GM18526 (cell line): ENCODE results near the gene SLC4A5.

Experiments
- POLR2A ChIP-seq: IDR thresholded peaks from 3 replicates; pipeline ENCODE4 v1.6.1; 2011; ENCODE audit not compliant: insufficient read length; ENCODE audit errors: extremely low read depth

The SLC4A5 gene

DNA sequence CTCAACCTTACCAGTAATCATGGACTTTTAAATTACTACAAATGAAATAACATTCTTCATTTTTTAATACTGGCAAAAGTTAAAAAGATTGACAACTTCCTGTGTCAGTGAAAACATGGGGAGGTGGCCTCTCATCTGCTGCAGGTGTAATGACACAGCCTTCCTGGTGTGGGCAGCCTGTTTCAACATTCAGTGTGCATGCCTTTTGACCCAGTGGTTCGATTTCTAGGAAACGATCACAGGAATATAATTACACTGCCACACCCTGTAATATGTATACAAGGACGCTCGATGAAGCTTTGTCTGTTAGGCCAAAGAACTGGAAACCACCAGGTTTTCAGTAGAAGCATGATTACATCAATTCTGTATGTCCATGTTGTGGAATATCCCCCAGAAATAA, 76.1 kb downstream of the SLC4A5 start:
- no peak for TF ChIP-seq POLR2A

DNA sequence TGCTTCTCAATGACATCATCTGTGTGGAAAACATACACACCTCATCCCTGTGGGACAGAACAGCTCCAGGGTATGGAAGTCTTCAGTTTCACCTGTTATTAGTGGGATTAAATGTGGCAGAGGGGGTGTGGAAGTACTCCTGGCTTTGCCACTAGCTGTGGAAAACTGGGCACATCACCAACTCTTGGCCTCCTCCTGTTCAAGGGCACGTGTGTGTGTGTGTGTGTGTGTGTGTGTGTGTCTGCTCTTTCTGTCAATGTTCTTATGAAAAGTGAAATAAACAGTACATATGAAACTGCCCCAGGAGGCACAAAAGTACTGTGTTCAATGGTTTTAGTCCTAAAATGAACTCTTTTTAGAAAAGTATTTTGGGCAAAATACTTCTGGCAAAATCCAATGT, 78.9 kb downstream of the SLC4A5 start:
- no peak for TF ChIP-seq POLR2A

DNA sequence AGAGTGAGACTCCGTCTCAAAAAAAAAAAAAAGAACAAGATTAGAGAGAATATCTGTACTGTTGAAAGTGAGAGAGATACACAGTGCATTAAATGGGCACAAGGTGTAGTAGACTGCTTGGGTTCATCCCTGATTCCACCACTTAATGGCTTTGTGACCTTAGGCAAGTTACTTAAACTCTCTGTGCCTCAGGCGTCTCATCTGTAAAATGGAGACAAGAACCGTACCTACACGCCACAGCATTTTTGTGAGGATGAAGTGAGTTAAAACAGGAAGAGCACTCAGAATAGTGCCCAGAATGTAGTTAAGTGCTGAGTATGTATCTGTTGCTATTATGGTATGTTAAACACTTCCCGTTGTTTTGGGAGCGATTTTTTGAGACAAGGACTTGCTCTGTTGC, 80.5 kb downstream of the SLC4A5 start:
- no peak for TF ChIP-seq POLR2A

DNA sequence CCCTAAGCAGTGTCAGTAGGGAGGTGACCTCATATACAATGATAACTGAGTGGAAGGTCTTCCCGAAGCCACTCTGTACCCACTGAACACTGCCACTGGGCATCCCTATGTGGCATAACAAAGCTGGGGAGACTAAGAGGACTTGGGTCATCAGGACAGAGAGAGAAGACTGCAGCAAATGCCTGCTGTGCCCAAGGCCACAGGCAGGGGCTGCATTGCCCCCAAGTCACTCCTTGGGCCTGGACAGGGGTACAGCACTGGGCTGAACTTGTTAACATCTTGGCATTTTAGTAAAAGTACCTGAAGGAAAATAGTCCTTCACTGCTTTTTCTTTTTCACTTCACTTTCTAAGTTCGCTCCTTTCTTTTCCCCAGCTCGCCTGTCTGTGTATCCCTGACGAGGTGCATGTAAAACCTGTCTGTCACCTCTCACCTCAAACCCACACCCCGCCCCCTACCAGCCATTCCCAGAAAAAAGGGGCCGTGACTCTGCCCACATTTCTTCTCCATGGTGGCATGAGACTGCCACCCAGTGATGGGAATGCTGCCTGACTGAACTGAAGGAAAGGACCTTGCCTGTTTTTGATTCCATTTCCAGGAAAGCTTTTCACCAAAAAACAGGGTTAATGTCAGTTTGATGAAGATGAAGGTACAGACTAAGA, 81.9 kb downstream of the SLC4A5 start:
- TF ChIP-seq POLR2A, result no peak

DNA sequence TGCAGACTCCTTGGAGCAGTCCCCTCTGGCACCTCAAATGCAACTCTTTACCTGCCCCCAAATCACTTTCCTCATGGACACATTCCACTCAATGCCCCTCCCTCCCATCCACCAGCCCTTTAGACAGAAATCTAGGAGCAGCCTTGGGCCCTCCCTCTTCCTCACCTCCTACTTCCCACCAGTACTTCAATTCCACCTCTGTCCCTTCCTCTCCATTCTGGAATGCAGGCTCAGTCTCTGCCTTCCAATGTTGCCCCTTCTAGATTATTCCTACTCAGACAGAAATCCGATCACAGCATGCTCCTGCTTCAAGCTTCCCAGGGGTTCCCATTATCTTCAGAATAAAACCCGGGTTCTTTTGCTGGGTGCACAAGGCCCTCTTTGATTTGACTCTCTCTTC, 82.7 kb downstream of the SLC4A5 start:
- TF ChIP-seq POLR2A, result no peak

DNA sequence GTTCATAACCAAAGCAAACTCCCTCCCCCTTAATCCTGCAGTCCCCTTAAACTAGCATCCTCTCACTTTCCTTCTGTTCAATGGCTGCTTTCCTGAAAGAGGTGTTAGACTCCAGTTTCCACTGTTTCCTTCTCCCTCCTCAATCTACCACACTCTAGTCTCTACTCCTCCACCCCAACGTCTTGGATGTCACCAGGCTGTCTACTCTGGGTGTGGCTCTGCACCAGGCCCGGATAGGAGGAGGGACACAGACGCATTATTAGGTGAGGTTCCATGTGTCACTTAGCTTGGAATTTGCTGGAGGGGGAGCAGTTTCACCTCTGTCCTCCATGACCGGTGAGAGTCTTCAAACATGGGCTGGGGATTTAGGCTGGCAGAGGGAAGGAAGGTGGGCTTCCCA, 83.5 kb downstream of the SLC4A5 start:
- no peak for TF ChIP-seq POLR2A

DNA sequence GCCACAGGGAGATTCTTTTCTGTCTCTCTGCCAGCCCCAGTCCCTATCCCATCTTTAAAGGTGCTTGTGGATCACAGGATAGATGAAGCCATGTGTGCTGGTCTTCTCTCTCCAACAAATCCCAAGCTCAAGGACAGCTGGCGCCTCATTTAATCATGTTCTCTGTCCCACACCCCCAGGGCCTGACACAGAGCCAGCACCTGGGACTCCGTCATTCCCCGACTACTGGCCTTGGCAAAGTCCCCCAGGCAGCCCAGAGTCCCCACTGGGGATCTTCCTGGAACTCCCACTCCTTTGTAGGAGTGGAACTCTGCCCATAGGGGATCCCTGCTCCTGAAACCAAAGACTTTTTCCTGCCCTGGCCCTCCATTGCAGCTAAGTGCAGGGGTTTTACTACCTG, 84.0 kb downstream of the SLC4A5 start:
- TF ChIP-seq POLR2A, result no peak

DNA sequence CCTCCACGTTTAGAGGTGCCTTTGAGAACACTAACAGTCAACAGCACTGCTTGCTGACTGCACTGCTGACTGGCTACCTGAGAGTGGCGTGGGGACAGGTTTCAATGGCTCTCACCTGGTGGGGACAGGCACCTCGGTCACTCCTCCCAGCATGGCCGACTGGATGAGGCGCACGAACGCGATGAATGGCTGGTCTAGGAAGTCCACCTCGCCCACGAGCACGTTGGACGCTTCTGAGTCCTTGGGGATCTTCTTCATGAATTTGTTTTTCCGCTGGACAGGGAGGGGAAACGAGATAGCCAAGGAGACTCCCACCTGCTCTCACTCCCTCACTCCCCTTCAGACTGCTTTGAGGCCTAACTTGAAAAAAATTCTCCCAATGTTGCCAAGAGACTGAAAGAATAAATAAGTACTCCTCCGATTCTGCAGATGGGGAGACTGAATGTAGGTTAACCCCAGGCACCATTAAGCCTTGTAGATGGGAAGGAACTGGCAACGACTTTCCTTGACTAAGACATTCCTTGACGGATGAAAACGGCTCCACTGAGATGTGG, 87.5 kb downstream of the SLC4A5 start:
- TF ChIP-seq POLR2A, result no peak

DNA sequence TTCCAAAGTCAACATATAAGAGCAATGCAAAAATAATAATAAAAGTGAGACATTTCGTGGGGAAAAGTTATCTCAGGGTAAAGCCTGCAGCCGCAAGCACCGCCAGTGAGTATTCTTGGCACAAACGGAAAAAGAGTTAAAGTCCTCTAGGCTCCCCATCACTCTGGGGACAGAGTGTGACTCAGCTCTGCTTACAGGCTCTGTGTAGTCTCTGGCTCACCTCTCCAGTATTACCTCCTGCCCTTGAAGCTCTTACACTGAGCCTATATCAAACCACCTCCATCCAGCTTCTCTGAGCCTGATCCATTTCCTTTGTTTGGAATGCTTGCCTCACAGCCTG, 89.3 kb downstream of the SLC4A5 start:
- TF ChIP-seq POLR2A, result no peak

DNA sequence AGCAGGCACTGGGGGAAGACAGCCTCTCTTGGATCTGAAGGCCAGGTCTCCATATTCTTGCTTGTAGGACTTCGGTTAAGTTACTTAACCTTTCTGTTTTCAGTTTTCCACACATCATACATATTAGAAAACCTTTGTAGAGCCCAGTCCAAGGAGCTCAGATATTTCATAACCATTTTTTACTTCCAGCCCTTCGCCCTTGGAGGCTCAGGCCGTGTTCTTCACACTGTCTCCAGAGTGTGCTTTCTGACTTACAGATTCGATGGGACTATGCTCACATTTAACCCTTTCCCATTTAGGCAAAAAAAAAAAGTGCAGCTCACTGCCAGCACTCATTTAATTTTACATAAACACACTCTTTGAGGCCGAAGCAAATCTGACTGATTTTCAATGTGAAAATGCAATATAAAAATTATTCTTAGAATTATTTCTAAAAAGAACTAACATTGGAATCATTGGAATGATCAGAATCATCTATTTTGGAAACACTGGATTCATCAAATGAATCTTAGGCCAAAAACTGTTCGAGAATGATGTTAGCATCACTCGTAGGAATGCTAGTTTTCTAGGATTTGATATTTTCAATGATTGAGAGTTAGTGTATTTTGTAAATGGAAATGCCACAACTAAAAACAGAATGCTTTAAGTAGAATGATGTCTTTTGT, 89.8 kb downstream of the SLC4A5 start:
- no peak for TF ChIP-seq POLR2A

DNA sequence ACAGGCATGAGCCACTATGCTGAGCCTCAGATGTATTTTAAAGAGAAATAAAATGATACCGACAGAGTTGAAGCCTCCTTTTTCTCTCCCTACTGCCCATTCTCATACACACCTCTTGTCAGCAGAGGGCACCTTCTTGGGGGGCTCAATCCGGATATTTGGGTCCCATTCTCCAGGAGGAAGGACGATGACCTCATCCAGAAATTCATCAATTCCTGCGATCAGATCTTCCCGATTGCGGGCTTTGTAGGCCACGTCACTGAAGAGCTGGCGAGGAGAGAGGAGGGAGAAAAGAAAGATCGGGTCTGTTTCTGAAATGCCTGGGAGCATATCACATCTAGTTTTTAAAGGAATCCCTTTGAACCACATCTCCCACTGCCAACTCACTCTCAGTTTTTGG, 90.4 kb downstream of the SLC4A5 start:
- no peak for TF ChIP-seq POLR2A

DNA sequence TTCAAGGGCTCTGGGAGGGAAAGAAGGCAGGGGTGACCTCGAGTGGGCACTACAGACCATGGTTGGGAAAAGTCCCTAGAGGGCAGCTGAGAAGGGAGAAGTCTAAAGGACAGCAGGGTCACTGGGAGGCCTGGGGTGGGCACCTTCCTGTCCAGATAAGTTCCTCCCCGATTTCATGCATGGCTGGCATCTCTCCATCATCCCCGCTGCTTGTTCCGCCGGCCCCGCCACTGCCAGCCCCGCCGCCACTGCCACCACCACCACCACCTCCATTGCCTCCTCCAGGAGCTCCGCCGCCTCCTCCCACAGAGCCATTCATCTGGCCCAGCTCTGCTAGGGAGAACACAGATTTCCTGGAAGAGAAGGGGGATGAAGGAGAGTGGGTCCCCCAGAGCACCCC, 91.2 kb downstream of the SLC4A5 start:
- TF ChIP-seq POLR2A, result no peak

DNA sequence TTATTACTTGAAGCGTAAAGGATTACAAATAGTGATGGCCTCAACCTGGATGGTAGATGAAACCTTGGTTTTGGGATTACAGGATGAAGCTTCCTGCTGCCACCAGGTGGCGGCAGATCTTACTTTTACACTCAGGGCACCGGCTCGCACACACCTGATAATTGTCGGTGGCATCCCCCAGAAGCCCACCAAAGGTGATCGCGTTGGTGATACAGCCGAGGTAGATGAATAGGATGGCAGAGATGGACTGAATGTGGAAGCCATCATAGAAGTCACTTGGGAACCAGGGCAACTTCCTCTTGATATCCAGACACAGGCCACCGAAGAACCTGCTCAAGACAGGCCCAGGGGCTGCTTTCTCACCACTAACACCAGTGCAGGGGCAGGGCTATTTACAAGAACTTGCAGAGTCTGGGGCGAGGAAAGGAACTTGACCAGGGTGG, 93.0 kb downstream of the SLC4A5 start:
- TF ChIP-seq POLR2A, result no peak

DNA sequence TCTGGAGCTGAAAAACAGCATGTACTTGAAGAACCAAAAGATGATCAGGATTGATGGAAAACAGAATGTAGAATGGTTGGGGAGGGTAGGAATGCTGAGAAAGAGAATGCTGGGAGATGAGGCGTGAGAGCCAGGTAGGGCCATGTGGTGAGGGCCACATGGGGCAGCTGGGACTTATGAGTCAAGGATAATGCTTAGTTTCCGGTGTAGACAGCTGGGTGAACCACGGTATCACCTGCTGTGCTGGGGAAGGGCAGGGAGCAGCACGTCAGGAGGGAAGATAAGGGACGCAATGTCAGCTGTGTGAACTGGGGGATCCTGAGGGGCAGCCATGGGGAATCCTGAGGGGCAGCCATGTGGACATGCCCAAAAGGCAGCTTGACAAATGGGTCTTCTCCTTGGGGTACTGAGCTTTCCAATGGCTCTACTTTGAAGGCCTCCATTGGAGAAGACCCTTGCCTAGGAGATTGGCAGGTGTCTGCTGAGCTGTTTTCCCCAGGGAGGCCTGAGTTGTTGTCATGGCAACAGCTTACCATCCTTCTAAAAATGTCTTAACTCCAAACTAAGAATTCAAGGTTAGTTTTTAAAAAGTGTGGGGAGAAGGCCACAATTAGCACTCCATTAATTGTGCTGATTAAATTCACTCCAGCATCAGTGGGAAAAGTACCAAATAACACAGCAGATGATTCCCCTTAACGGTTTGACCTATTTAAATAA, 93.7 kb downstream of the SLC4A5 start:
- TF ChIP-seq POLR2A, result no peak

DNA sequence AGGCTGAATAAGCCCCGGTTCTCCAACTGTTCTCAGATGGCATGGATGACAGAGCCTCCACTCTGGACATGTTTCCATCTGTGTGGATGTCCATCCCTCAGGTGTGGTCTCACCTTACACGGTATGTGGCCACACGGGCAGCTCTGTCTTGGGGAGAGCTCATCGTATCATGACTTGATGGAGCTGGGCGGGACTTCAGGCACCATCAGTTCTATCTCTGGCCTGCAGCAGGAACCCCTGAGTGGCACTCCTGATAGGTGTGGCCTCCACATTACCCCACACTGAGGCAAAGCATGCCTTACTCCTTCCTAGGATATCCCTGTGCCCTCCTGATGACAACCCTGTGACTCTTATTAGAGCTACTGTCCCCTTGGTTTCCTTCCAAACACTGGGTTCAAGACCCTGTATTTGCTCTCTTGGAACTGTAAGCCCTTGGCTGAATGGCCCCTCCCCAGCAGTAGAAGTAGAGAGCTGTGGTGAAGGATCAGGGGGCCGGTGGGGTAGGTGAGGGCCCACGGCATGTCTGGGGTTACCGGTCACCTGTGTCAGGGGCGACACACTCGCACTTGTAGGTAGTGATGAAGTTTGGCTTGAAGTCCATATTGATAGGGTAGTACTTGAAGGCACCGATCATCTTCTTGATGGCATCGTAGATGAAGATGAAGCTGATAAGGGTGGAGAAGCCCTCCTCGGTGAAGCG, 96.6 kb downstream of the SLC4A5 start:
- TF ChIP-seq POLR2A, result no peak

DNA sequence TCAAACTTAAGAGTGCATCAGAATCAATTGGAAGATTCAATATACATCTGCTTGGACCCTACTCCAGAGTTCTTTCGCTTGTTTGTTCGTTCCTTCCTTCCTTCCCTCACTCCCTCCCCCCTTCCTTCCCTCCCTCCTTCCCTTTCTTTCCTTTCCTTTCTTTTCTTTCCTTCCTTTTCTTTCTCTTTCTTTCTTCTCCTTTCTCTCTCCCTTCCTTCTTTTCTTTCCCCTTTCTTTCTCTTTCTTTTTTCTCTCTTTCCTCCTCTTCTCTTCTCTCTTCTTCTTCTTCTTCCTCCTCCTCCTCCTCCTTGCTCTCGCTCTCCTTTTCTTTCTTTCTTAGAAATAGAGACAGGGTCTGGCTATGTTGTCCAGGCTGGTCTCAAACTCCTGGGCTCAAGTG, 98.9 kb downstream of the SLC4A5 start:
- no peak for TF ChIP-seq POLR2A
